H1 (cell line): ENCODE measurements around the gene KIF5A. TPM values are rescaled to one million over a fixed set of nuclear protein-coding genes. Genes with fewer than 3 reads are reported as not detected.
"Not testable (repeated sequence)": the region's sequence is repeated elsewhere in the genome, so short reads cannot be mapped to it uniquely, and the experiment has no call there.

Experiments used
- CTCF ChIA-PET: fragments of 300-600 bp; sonication (Branson Sonifier 250); formaldehyde crosslinking; loops from one replicate; lab custom pipeline; 2021; ENCODE audit not compliant: partially characterized antibody; lab: Charles Lee
- POLR2A ChIA-PET: fragments of 300-600 bp; sonication (Branson Sonifier 250); formaldehyde crosslinking; loops from one replicate; lab custom pipeline; 2021; ENCODE audit warnings: inconsistent platforms; ENCODE audit not compliant: partially characterized antibody; lab: Charles Lee
- DNase-seq, 2 experiments: peaks; one replicate each; pipeline versions ENCODE4 v3.0.0 to v3.0.0-alpha.2; 2010 to 2022; ENCODE audit warnings: low spot score in 2 of 2, low read depth in 1 of 2, mixed read lengths in 1 of 2
- FAIRE-seq: peaks from 2 replicates; lab custom pipeline; 2011; peaks lifted over from hg19 to GRCh38; lab: Jason Lieb, UNC
- H2AFZ ChIP-seq: 2 replicates; pipeline ENCODE4 v1.8.1; 2012; ENCODE audit warnings: low read length, inconsistent platforms
- H2AK5ac ChIP-seq: 2 replicates; pipeline ENCODE4 v1.6.1; 2013; ENCODE audit warnings: low read depth, low read length
- H2BK120ac ChIP-seq: replicated peaks from 2 replicates; pipeline ENCODE3; 2013; ENCODE audit warnings: low read depth, low read length, inconsistent platforms
- H2BK12ac ChIP-seq: 2 replicates; pipeline ENCODE4 v1.6.1; 2013; ENCODE audit warnings: low read depth, low read length
- H2BK15ac ChIP-seq: 2 replicates; pipeline ENCODE4 v1.6.1; 2013; ENCODE audit warnings: low read length
- H2BK20ac ChIP-seq: 2 replicates; pipeline ENCODE4 v1.6.1; 2013; ENCODE audit warnings: low read length
- H2BK5ac ChIP-seq: 2 replicates; pipeline ENCODE4 v1.6.1; 2013; ENCODE audit warnings: low read depth, low read length
- H3K14ac ChIP-seq: 2 replicates; pipeline ENCODE4 v1.6.1; 2013; ENCODE audit warnings: inconsistent platforms; ENCODE audit not compliant: insufficient read length
- H3K18ac ChIP-seq: 2 replicates; pipeline ENCODE4 v1.6.1; 2013; ENCODE audit warnings: low read length; ENCODE audit errors: extremely low read depth
- H3K23ac ChIP-seq: 2 replicates; pipeline ENCODE4 v1.6.1; 2013; ENCODE audit warnings: inconsistent platforms; ENCODE audit not compliant: insufficient read length
- H3K23me2 ChIP-seq: 2 replicates; pipeline ENCODE4 v1.6.1; 2013; ENCODE audit warnings: low read depth, low read length
- H3K27ac ChIP-seq: 2 replicates; pipeline ENCODE4 v1.6.1; 2011; ENCODE audit warnings: low read depth, low read length, inconsistent platforms
- H3K27me3 ChIP-seq, 4 experiments: replicated peaks in 1 of 4; 1 replicate in 1 of 4; 2 replicates in 3 of 4; pipeline versions ENCODE4 v1.6.1 to v1.8.1; 2011 to 2013; ENCODE audit warnings: low read length in 3 of 4, mild to moderate bottlenecking in 3 of 4, inconsistent platforms in 2 of 4, mixed read lengths in 2 of 4, moderate library complexity in 1 of 4; ENCODE audit not compliant: control insufficient read depth in 3 of 4, insufficient read depth in 3 of 4; ENCODE audit errors: extremely low read depth in 1 of 4
- H3K36me3 ChIP-seq, 4 experiments: 2 replicates each; pipeline versions ENCODE4 v1.6.1 to v1.8.1; 2011 to 2013; ENCODE audit warnings: mild to moderate bottlenecking in 4 of 4, low read length in 3 of 4, moderate library complexity in 2 of 4, control low read depth in 1 of 4, inconsistent platforms in 1 of 4; ENCODE audit not compliant: insufficient read depth in 4 of 4, control insufficient read depth in 2 of 4
- H3K4ac ChIP-seq: replicated peaks from 2 replicates; pipeline ENCODE3; 2013; ENCODE audit warnings: low read length, low read depth, mixed read lengths, inconsistent platforms; ENCODE audit not compliant: insufficient read length
- H3K4me1 ChIP-seq, 4 experiments: replicated peaks in 1 of 4; 1 replicate in 1 of 4; 2 replicates in 3 of 4; pipeline versions ENCODE4 v1.6.1 to v1.8.1; 2011 to 2013; ENCODE audit warnings: low read length in 3 of 4, inconsistent platforms in 2 of 4, mixed read lengths in 1 of 4; ENCODE audit not compliant: insufficient read depth in 4 of 4, control insufficient read depth in 3 of 4
- H3K4me2 ChIP-seq, 2 experiments: 2 replicates each; pipeline versions ENCODE4 v1.6.1 to v1.8.1; 2011 to 2013; ENCODE audit warnings: low read depth in 2 of 2, low read length in 2 of 2, control low read depth in 1 of 2, inconsistent platforms in 1 of 2, mild to moderate bottlenecking in 1 of 2; ENCODE audit not compliant: insufficient read depth in 1 of 2
- H3K4me3 ChIP-seq, 4 experiments: fragments of 200-600, 300-600 bp in 1 of 4; sonication (generic), shearing (Covaris generic), sonication (Bioruptor Twin) in 1 of 4; 2 replicates each; pipeline versions ENCODE4 v1.5.1 to v1.8.1; 2011 to 2016; ENCODE audit warnings: low read length in 4 of 4, low read depth in 3 of 4, control low read depth in 2 of 4, inconsistent platforms in 2 of 4, mild to moderate bottlenecking in 2 of 4, mixed read lengths in 1 of 4, moderate library complexity in 1 of 4; ENCODE audit not compliant: insufficient read depth in 2 of 4; ENCODE audit errors: extremely low read depth in 1 of 4
- H3K56ac ChIP-seq: replicated peaks from 2 replicates; pipeline ENCODE3; 2013; ENCODE audit warnings: low read depth, mild to moderate bottlenecking, mixed read lengths, low read length, inconsistent platforms; ENCODE audit not compliant: insufficient read length
- H3K79me1 ChIP-seq: 2 replicates; pipeline ENCODE4 v1.6.1; 2013; ENCODE audit warnings: low read depth, low read length, control low read depth
- H3K79me2 ChIP-seq, 2 experiments: 2 replicates each; pipeline versions ENCODE4 v1.6.1 to v1.8.1; 2012 to 2013; ENCODE audit warnings: low read length in 2 of 2, mild to moderate bottlenecking in 2 of 2, inconsistent platforms in 1 of 2; ENCODE audit not compliant: insufficient read depth in 2 of 2, control insufficient read depth in 1 of 2
- H3K9ac ChIP-seq, 4 experiments: replicated peaks in 1 of 4; 1 replicate in 1 of 4; 2 replicates in 3 of 4; pipeline versions ENCODE4 v1.6.1 to v1.8.1; 2011 to 2013; ENCODE audit warnings: low read depth in 3 of 4, low read length in 3 of 4, control low read depth in 2 of 4, mild to moderate bottlenecking in 2 of 4, moderate library complexity in 2 of 4, inconsistent platforms in 1 of 4; ENCODE audit errors: extremely low read depth in 1 of 4
- H3K9me3 ChIP-seq, 2 experiments: 2 replicates each; pipeline versions ENCODE4 v1.6.1 to v1.8.1; 2012 to 2013; ENCODE audit warnings: mild to moderate bottlenecking in 2 of 2, moderate library complexity in 2 of 2, control low read depth in 1 of 2, inconsistent platforms in 1 of 2, low read depth in 1 of 2, low read length in 1 of 2, mixed read lengths in 1 of 2; ENCODE audit not compliant: insufficient read depth in 2 of 2
- H4K20me1 ChIP-seq, 2 experiments: replicated peaks in 1 of 2; 2 replicates each; pipeline versions ENCODE3 to v1.8.1; 2011 to 2013; ENCODE audit warnings: inconsistent platforms in 2 of 2, low read length in 2 of 2, mild to moderate bottlenecking in 1 of 2; ENCODE audit not compliant: insufficient read depth in 2 of 2, control insufficient read depth in 1 of 2
- H4K5ac ChIP-seq: 2 replicates; pipeline ENCODE4 v1.6.1; 2013; ENCODE audit warnings: low read length, low read depth, mixed read lengths, inconsistent platforms; ENCODE audit not compliant: insufficient read length
- H4K8ac ChIP-seq: 2 replicates; pipeline ENCODE4 v1.8.0; 2013; ENCODE audit warnings: mild to moderate bottlenecking, moderate library complexity, low read length, inconsistent platforms; ENCODE audit not compliant: insufficient read depth; ENCODE audit errors: extremely low read depth
- H4K91ac ChIP-seq: replicated peaks from 2 replicates; pipeline ENCODE3; 2013; ENCODE audit warnings: low read length, mixed read lengths, inconsistent platforms; ENCODE audit not compliant: insufficient read length
- WGBS, 2 experiments: shearing (Covaris generic) in 1 of 2; methylation state at CpG; one replicate each; pipeline versions ENCODE4 v1.1.6 to v1.1.7; 2013 to 2015; ENCODE audit warnings: low lambda C conversion rate in 2 of 2, mixed read lengths in 2 of 2, inconsistent platforms in 1 of 2, low coverage in 1 of 2, missing lambda C conversion rate in 1 of 2; ENCODE audit not compliant: insufficient replicate concordance in 2 of 2, insufficient coverage in 1 of 2, insufficient read length in 1 of 2; ENCODE audit errors: extremely low coverage in 1 of 2, missing lambda C conversion rate in 1 of 2; 5-methylcytosine and 5-hydroxymethylcytosine counted together
- polyA plus RNA-seq, 7 experiments: library from polyadenylated mRNA; depleted of rRNA in 3 of 7; stranded (reverse) in 5 of 7; unstranded in 2 of 7; fragments of >200 nt in 5 of 7; fragments of 200-250 nt in 2 of 7; gene quantifications; 1 replicate in 5 of 7; 2 replicates in 1 of 7; 4 replicates in 1 of 7; pipeline versions ENCODE4 v1.2.1 to v1.2.3, GENCODE V29; 2011 to 2013; ENCODE audit warnings: missing spikeins in 2 of 7, mixed read lengths in 2 of 7
- total RNA-seq: library from RNA; stranded (reverse); fragmentation: NEBNext Ultra II Directional; extraction: Animal tissue kit (Norgen Biotek cat#: 25700); gene quantifications from 2 replicates; pipeline ENCODE4 v1.2.1, GENCODE V29; 2021

Gene KIF5A
- total and polyA plus RNA-seq, 2 of the 8 experiments (the other 6 are each of a cell fraction or from before 2014, with no cell fraction given) = 10.7 to 21.9 TPM

DNA sequence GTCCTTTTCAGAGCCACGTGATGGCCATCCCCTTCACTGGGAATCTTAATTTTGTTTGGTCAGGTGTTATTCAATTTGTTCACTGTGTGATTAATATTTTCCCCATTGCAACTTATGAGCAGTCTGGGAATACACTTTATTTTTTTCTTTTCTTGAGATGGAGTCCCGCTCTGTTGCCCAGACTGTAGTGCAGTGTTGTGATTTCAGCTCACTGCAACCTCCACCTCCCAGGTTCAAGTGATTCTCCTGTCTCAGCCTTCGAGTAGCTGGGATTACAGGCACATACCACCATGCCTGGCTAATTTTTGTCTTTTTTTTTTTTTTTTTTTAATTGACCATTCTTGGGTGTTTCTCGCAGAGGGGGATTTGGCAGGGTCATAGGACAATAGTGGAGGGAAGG is 43.3 kb upstream of the KIF5A start:
- not testable (repeated sequence) for H4K91ac ChIP-seq, H3K23me2 ChIP-seq, H3K79me1 ChIP-seq, H3K9me3 ChIP-seq, H2BK5ac ChIP-seq, H4K5ac ChIP-seq, H2BK15ac ChIP-seq, H3K79me2 ChIP-seq, H2BK12ac ChIP-seq, H3K4me3 ChIP-seq, H3K9ac ChIP-seq, H3K4ac ChIP-seq, H2AK5ac ChIP-seq, H3K14ac ChIP-seq, H4K20me1 ChIP-seq, H3K18ac ChIP-seq, FAIRE-seq, H2BK20ac ChIP-seq, H3K27ac ChIP-seq, H3K27me3 ChIP-seq, DNase-seq, H3K56ac ChIP-seq, H3K4me2 ChIP-seq, H2BK120ac ChIP-seq, H3K23ac ChIP-seq, H2AFZ ChIP-seq, H3K4me1 ChIP-seq, H4K8ac ChIP-seq
- WGBS, 2 experiments = 94% methylated on average over 3 of the region's 4 CpGs; no CpG with 5 or more reads in 1 of the 2 experiments
- ChIA-PET CTCF (interaction anchor here (1.1 kb wide), 1 partner anchor 12 kb away, joined by 3 read pairs; no protein-coding TSS in a partner anchor), POLR2A (interaction anchor here (0.6 kb wide), 1 partner anchor 67 kb away, joined by 3 read pairs; no protein-coding TSS in a partner anchor)
- peaks cover 40 to 81% (median 67%) of the 10 kb centered on the region in 4 experiments for H3K36me3 ChIP-seq

GRCh38 chr12:57507796-57508195 is 42.0 kb upstream of the KIF5A start:
- H3K9ac ChIP-seq, H3K4ac ChIP-seq, H3K79me1 ChIP-seq, H2AFZ ChIP-seq, H2AK5ac ChIP-seq, H3K18ac ChIP-seq, H3K4me2 ChIP-seq, FAIRE-seq, H3K27me3 ChIP-seq, H4K20me1 ChIP-seq, H3K23me2 ChIP-seq, H3K4me3 ChIP-seq, H4K5ac ChIP-seq, H3K14ac ChIP-seq, H4K91ac ChIP-seq, H3K79me2 ChIP-seq, H2BK15ac ChIP-seq, H3K23ac ChIP-seq, H3K56ac ChIP-seq, H2BK12ac ChIP-seq, H2BK5ac ChIP-seq, DNase-seq, H4K8ac ChIP-seq, H3K27ac ChIP-seq, H2BK20ac ChIP-seq, H2BK120ac ChIP-seq, H3K9me3 ChIP-seq, H3K4me1 ChIP-seq, CTCF ChIA-PET: not testable (repeated sequence)
- POLR2A ChIA-PET = interaction anchor here (1.4 to 1.5 kb wide), 2 partner anchors 10 to 12 kb away, joined by 6 to 8 read pairs; partner anchors contain the start of gene DDIT3
- H3K36me3 ChIP-seq = peaks cover 48 to 81% (median 71%) of the 10 kb centered on the region in 4 experiments
- no CpG with 5 or more reads among the region's 28 CpGs for WGBS, 2 experiments
